SH-SY5Y (cell line): ENCODE results near the gene APLP2.

Source experiments
- GATA2 ChIP-seq: IDR thresholded peaks from 2 replicates; pipeline ENCODE4 v1.6.1; 2011; ENCODE audit warnings: mild to moderate bottlenecking, low read depth, low read length
- GATA3 ChIP-seq: IDR thresholded peaks from 2 replicates; pipeline ENCODE4 v1.6.1; 2011; ENCODE audit warnings: low read depth, mild to moderate bottlenecking, low read length, moderate library complexity

- TF ChIP-seq GATA2 (no peak), GATA3 (no peak)
Observed at GRCh38 chr11:130161441-130162145, 91.9 kb downstream of the APLP2 start.
